ENCODE results near the gene LRRC4C. TPM values are rescaled to one million over a fixed set of nuclear protein-coding genes. Genes with fewer than 3 reads are reported as not detected.

The LRRC4C gene
- total and polyA plus RNA-seq, 2 experiments from 2014 or later = 0.35 to 1.1 TPM

DNA sequence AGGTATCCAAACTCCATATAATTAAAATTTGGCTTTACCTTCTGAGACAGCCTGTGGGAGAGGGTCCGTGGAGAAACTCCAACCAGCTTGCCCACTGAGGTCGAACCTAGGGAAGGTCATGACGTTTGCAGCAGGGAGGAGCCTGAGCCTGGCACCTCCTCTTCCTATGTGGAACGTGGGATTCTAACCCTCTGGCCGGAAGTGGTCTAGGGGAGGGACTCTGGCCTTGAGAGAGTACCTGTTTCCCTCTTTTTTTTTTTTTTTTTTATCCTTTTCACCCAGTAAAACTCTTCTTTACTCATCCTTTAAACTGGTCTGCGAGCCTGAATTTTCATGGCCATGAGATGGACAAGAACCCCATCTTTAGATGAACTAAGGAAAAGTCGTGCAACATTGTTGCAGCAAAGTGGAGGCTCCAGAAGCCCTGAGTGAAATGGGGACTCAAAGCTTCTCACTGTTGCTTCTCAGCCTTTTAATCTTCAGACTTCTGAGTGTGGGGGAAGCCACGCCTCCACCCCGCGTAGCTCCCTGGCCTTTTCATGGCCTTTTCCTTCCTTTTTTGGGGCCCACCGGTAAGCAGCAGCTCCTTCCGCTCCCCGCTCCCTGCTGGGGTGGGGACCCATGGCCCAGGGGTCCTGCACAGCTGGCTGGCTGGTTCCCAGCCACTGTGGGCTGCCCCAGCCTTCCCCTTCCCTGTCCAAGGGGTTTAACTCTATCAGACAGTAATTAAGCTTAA lies 1359.9 kb downstream of the LRRC4C start:
- Histone ChIP-seq H3K27ac (ENCODE audit: low read depth) (no peak overlapping the region), H3K4me3 (no peak overlapping the region), H3K4me2 (0 out of 2 replicates have a peak overlapping the region, but pooled peaks have one; percentile 62), H2AFZ (peak overlapping the region; percentile 92), H3K9me2 (ENCODE audit: insufficient read depth) (no peaks in the 10 kb centered on the region; the same call in 1 of the 2 replicates), H3K27me3 (ENCODE audit: insufficient read depth) (no peaks in the 10 kb centered on the region), H3K4me1 (ENCODE audit: insufficient read depth) (peaks cover 6% of the 10 kb centered on the region; the same call in 1 of the 2 replicates), H3F3A (replicated peaks; ENCODE audit: low read depth) (no peaks in the 10 kb centered on the region), H3K36me3 (ENCODE audit: insufficient read depth) (no peaks in the 10 kb centered on the region), H3K79me2 (replicated peaks; ENCODE audit: insufficient read depth) (no peaks in the 10 kb centered on the region), H4K20me1 (replicated peaks; ENCODE audit: insufficient read depth) (no peaks in the 10 kb centered on the region)
- TF ChIP-seq ZNF114 (CRISPR knock-in tag; IDR thresholded peaks at IDR 0.05) = no peak
- no peak for TF ChIP-seq ZNF331 (CRISPR knock-in tag; IDR thresholded peaks at IDR 0.05; ENCODE audit: low read depth)
- TF ChIP-seq STAT1 (IDR thresholded peaks at IDR 0.05; ENCODE audit: unreplicated experiment) = no peak
- no peak for TF ChIP-seq REST (IDR thresholded peaks at IDR 0.05; ENCODE audit: unreplicated experiment)
- DNase-seq (ENCODE audit: low spot score) (peak; percentile 16), ATAC-seq (peak; percentile 66)
- peaks cover 6% of the 10 kb centered on the region; the same call in 2 of the 3 replicates for H3K4me1 Mint-ChIP-seq
- peaks cover 16% of the 10 kb centered on the region; the same call in 2 of the 3 replicates for H3K9me3 Mint-ChIP-seq
- no peaks in the 10 kb centered on the region for H3K27me3 Mint-ChIP-seq (ENCODE audit: insufficient read depth, low read depth, poor library complexity)
- no peak overlapping the region for H3K27ac Mint-ChIP-seq
- H3K36me3 Mint-ChIP-seq (ENCODE audit: low read depth) = peaks cover 12% of the 10 kb centered on the region; the same call in 2 of the 3 replicates
- no peak overlapping the region for H3K4me3 Mint-ChIP-seq

GRCh38 chr11:40095446-40095845 lies 1364.0 kb downstream of the LRRC4C start:
- Histone ChIP-seq H3K36me3 (ENCODE audit: insufficient read depth) (no peaks in the 10 kb centered on the region), H3K27me3 (ENCODE audit: insufficient read depth) (no peaks in the 10 kb centered on the region), H4K20me1 (replicated peaks; ENCODE audit: insufficient read depth) (no peaks in the 10 kb centered on the region), H3K79me2 (replicated peaks; ENCODE audit: insufficient read depth) (no peaks in the 10 kb centered on the region), H3F3A (replicated peaks; ENCODE audit: low read depth) (no peaks in the 10 kb centered on the region), H3K27ac (ENCODE audit: low read depth) (no peak overlapping the region), H3K9me2 (ENCODE audit: insufficient read depth) (no peaks in the 10 kb centered on the region; the same call in 1 of the 2 replicates), H3K4me2 (no peak overlapping the region), H3K4me3 (no peak overlapping the region), H2AFZ (no peak overlapping the region), H3K4me1 (ENCODE audit: insufficient read depth) (peaks cover 6% of the 10 kb centered on the region; the same call in 1 of the 2 replicates)
- no peak overlapping the region for H3K27ac Mint-ChIP-seq
- ATAC-seq (no peak), DNase-seq (ENCODE audit: low spot score) (no peak)
- peaks cover 6% of the 10 kb centered on the region; the same call in 2 of the 3 replicates for H3K4me1 Mint-ChIP-seq
- no peak overlapping the region for H3K4me3 Mint-ChIP-seq
- H3K27me3 Mint-ChIP-seq (ENCODE audit: insufficient read depth, low read depth, poor library complexity) = peaks cover 2% of the 10 kb centered on the region
- no peaks in the 10 kb centered on the region for H3K36me3 Mint-ChIP-seq (ENCODE audit: low read depth)
- no peaks in the 10 kb centered on the region for H3K9me3 Mint-ChIP-seq
- TF ChIP-seq JUNB (IDR thresholded peaks at IDR 0.05; ENCODE audit: unreplicated experiment) (no peak), ZNF331 (CRISPR knock-in tag; IDR thresholded peaks at IDR 0.05; ENCODE audit: low read depth) (no peak), ZNF462 (CRISPR knock-in tag; IDR thresholded peaks at IDR 0.05) (no peak), EZH2phosphoT487 (IDR thresholded peaks at IDR 0.05; ENCODE audit: unreplicated experiment) (no peak), POLR2AphosphoS5 (IDR thresholded peaks at IDR 0.05; ENCODE audit: low read depth) (no peak), EZH2 (IDR thresholded peaks at IDR 0.05; ENCODE audit: low read depth, unreplicated experiment) (no peak)
- TF ChIP-seq, protein P1, sequence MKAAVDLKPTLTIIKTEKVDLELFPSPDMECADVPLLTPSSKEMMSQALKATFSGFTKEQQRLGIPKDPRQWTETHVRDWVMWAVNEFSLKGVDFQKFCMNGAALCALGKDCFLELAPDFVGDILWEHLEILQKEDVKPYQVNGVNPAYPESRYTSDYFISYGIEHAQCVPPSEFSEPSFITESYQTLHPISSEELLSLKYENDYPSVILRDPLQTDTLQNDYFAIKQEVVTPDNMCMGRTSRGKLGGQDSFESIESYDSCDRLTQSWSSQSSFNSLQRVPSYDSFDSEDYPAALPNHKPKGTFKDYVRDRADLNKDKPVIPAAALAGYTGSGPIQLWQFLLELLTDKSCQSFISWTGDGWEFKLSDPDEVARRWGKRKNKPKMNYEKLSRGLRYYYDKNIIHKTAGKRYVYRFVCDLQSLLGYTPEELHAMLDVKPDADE (IDR thresholded peaks at IDR 0.05) = no peak

Data from GM23338 (cell line).